SJSA1 (cell line): ENCODE data around the gene ZNF592. TPM values are rescaled to one million over a fixed set of nuclear protein-coding genes. Genes with fewer than 3 reads are reported as not detected.
A peak's percentile ranks its signal among the peaks of the same experiment; 100 is the strongest.

ENCODE experiments used
- DNase-seq, 2 experiments: peaks; one replicate each; pipeline ENCODE4 v3.0.0-alpha.2; 2015 to 2020; ENCODE audit warnings: low spot score in 2 of 2, low read depth in 1 of 2
- H3K27ac ChIP-seq: fragments of 250-450 bp; sonication (Bioruptor Pico); 2 replicates; pipeline ENCODE4 v1.5.1; 2020; ENCODE audit warnings: mild to moderate bottlenecking, moderate library complexity
- H3K27me3 ChIP-seq: fragments of 250-450 bp; sonication (Bioruptor Pico); replicated peaks from 2 replicates; pipeline ENCODE4 v1.5.1; 2020; ENCODE audit warnings: mild to moderate bottlenecking, moderate library complexity
- H3K36me3 ChIP-seq: fragments of 250-450 bp; sonication (Bioruptor Pico); 2 replicates; pipeline ENCODE4 v1.5.1; 2020; ENCODE audit warnings: mild to moderate bottlenecking
- H3K4me1 ChIP-seq: fragments of 250-450 bp; sonication (Bioruptor Pico); replicated peaks from 2 replicates; pipeline ENCODE4 v1.6.1; 2021; ENCODE audit warnings: mild to moderate bottlenecking
- H3K4me3 ChIP-seq: fragments of 250-450 bp; sonication (Bioruptor Pico); 2 replicates; pipeline ENCODE4 v1.5.1; 2020; ENCODE audit warnings: mild to moderate bottlenecking
- H3K9me3 ChIP-seq: fragments of 250-450 bp; sonication (Bioruptor Pico); replicated peaks from 2 replicates; pipeline ENCODE4 v1.5.1; 2020; ENCODE audit warnings: mild to moderate bottlenecking
- total RNA-seq: library from RNA; depleted of rRNA; stranded (reverse); fragments of >200 nt; shearing (Covaris generic); gene quantifications from 2 replicates; pipeline ENCODE4 v1.2.3, GENCODE V29; 2014

The ZNF592 gene
- total RNA-seq, 1 experiment from 2014 or later: 10.4 TPM

GRCh38 chr15:84778194-84778593, 29.8 kb downstream of the ZNF592 start:
- H3K36me3 ChIP-seq: peaks cover 47% of the 10 kb centered on the region
- H3K9me3 ChIP-seq: no peaks in the 10 kb centered on the region
- no peaks in the 10 kb centered on the region for H3K4me1 ChIP-seq
- no peak overlapping the region for H3K27ac ChIP-seq
- no peaks in the 10 kb centered on the region for H3K27me3 ChIP-seq
- no peak overlapping the region for H3K4me3 ChIP-seq
- DNase-seq: no peak

- Histone ChIP-seq H3K27me3 (no peaks in the 10 kb centered on the region), H3K27ac (no peak overlapping the region), H3K36me3 (peaks cover 57% of the 10 kb centered on the region), H3K9me3 (no peaks in the 10 kb centered on the region), H3K4me3 (no peak overlapping the region), H3K4me1 (no peaks in the 10 kb centered on the region)
- no peak for DNase-seq
Measured at GRCh38 chr15:84780492-84780891, 32.1 kb downstream of the ZNF592 start.

GRCh38 chr15:84781495-84781894, 33.1 kb downstream of the ZNF592 start:
- Histone ChIP-seq H3K4me1 (no peaks in the 10 kb centered on the region), H3K36me3 (peaks cover 59% of the 10 kb centered on the region), H3K9me3 (no peaks in the 10 kb centered on the region), H3K4me3 (no peak overlapping the region), H3K27me3 (no peaks in the 10 kb centered on the region), H3K27ac (no peak overlapping the region)
- DNase-seq: no peak

GRCh38 chr15:84782346-84782745, 34.0 kb downstream of the ZNF592 start:
- H3K4me3 ChIP-seq: no peak overlapping the region
- H3K4me1 ChIP-seq: no peaks in the 10 kb centered on the region
- no peaks in the 10 kb centered on the region for H3K9me3 ChIP-seq
- DNase-seq: no peak
- H3K36me3 ChIP-seq: peaks cover 63% of the 10 kb centered on the region
- H3K27me3 ChIP-seq: no peaks in the 10 kb centered on the region
- H3K27ac ChIP-seq: no peak overlapping the region

GRCh38 chr15:84783493-84784251, 35.3 kb downstream of the ZNF592 start:
- no peaks in the 10 kb centered on the region for H3K9me3 ChIP-seq
- H3K4me3 ChIP-seq: no peak overlapping the region
- peak in 1 of 2 experiments; percentile 37 for DNase-seq
- no peaks in the 10 kb centered on the region for H3K4me1 ChIP-seq
- no peaks in the 10 kb centered on the region for H3K27me3 ChIP-seq
- no peak overlapping the region for H3K27ac ChIP-seq
- peaks cover 58% of the 10 kb centered on the region for H3K36me3 ChIP-seq

- H3K4me1 ChIP-seq: no peaks in the 10 kb centered on the region
- peaks cover 58% of the 10 kb centered on the region for H3K36me3 ChIP-seq
- no peak overlapping the region for H3K27ac ChIP-seq
- no peak overlapping the region for H3K4me3 ChIP-seq
- no peaks in the 10 kb centered on the region for H3K9me3 ChIP-seq
- no peaks in the 10 kb centered on the region for H3K27me3 ChIP-seq
- DNase-seq: peak in 1 of 2 experiments; percentile 41
Measured at GRCh38 chr15:84784262-84784661, 35.9 kb downstream of the ZNF592 start.

GRCh38 chr15:84785053-84785452, 36.7 kb downstream of the ZNF592 start:
- DNase-seq: peak in 1 of 2 experiments; percentile 24
- Histone ChIP-seq H3K27me3 (no peaks in the 10 kb centered on the region), H3K4me1 (no peaks in the 10 kb centered on the region), H3K27ac (no peak overlapping the region), H3K9me3 (no peaks in the 10 kb centered on the region), H3K36me3 (peaks cover 59% of the 10 kb centered on the region), H3K4me3 (no peak overlapping the region)

- H3K27ac ChIP-seq: no peak overlapping the region
- no peaks in the 10 kb centered on the region for H3K27me3 ChIP-seq
- no peak for DNase-seq
- H3K9me3 ChIP-seq: no peaks in the 10 kb centered on the region
- peaks cover 61% of the 10 kb centered on the region for H3K36me3 ChIP-seq
- no peak overlapping the region for H3K4me3 ChIP-seq
- no peaks in the 10 kb centered on the region for H3K4me1 ChIP-seq
Measured at GRCh38 chr15:84788500-84788899, 40.1 kb downstream of the ZNF592 start.

- no peaks in the 10 kb centered on the region for H3K9me3 ChIP-seq
- H3K27ac ChIP-seq: no peak overlapping the region
- no peaks in the 10 kb centered on the region for H3K27me3 ChIP-seq
- no peak for DNase-seq
- no peaks in the 10 kb centered on the region for H3K4me1 ChIP-seq
- H3K4me3 ChIP-seq: no peak overlapping the region
- H3K36me3 ChIP-seq: peaks cover 55% of the 10 kb centered on the region
Measured at GRCh38 chr15:84789762-84790161, 41.4 kb downstream of the ZNF592 start.

GRCh38 chr15:84790676-84791075, 42.3 kb downstream of the ZNF592 start:
- Histone ChIP-seq H3K27ac (no peak overlapping the region), H3K36me3 (peaks cover 52% of the 10 kb centered on the region), H3K4me1 (no peaks in the 10 kb centered on the region), H3K9me3 (no peaks in the 10 kb centered on the region), H3K27me3 (no peaks in the 10 kb centered on the region), H3K4me3 (no peak overlapping the region)
- DNase-seq: no peak

GRCh38 chr15:84791763-84792162, 43.4 kb downstream of the ZNF592 start:
- Histone ChIP-seq H3K27me3 (no peaks in the 10 kb centered on the region), H3K9me3 (no peaks in the 10 kb centered on the region), H3K27ac (no peak overlapping the region), H3K36me3 (peaks cover 51% of the 10 kb centered on the region), H3K4me3 (no peak overlapping the region), H3K4me1 (no peaks in the 10 kb centered on the region)
- no peak for DNase-seq

- DNase-seq: no peak
- H3K27ac ChIP-seq: no peak overlapping the region
- H3K27me3 ChIP-seq: no peaks in the 10 kb centered on the region
- H3K4me1 ChIP-seq: 0 out of 2 replicates have a peak, but pooled peaks cover 3% of the 10 kb centered on the region
- peaks cover 63% of the 10 kb centered on the region for H3K36me3 ChIP-seq
- H3K4me3 ChIP-seq: no peak overlapping the region
- H3K9me3 ChIP-seq: no peaks in the 10 kb centered on the region
Measured at GRCh38 chr15:84793431-84794161, 45.2 kb downstream of the ZNF592 start.

GRCh38 chr15:84794162-84794547, 45.8 kb downstream of the ZNF592 start:
- H3K27me3 ChIP-seq: no peaks in the 10 kb centered on the region

GRCh38 chr15:84795186-84795585, 46.8 kb downstream of the ZNF592 start:
- peaks cover 75% of the 10 kb centered on the region for H3K36me3 ChIP-seq
- no peak overlapping the region for H3K27ac ChIP-seq
- H3K9me3 ChIP-seq: no peaks in the 10 kb centered on the region
- no peaks in the 10 kb centered on the region for H3K27me3 ChIP-seq
- H3K4me1 ChIP-seq: 0 out of 2 replicates have a peak, but pooled peaks cover 3% of the 10 kb centered on the region
- DNase-seq: no peak
- no peak overlapping the region for H3K4me3 ChIP-seq

More at GRCh38 chr15:84794162-84794547, 45.8 kb downstream of the ZNF592 start:
- Histone ChIP-seq H3K9me3 (no peaks in the 10 kb centered on the region), H3K4me1 (0 out of 2 replicates have a peak, but pooled peaks cover 3% of the 10 kb centered on the region), H3K4me3 (no peak overlapping the region), H3K27ac (no peak overlapping the region), H3K36me3 (peaks cover 67% of the 10 kb centered on the region)
- no peak for DNase-seq
